ENCODE measurements around the gene ZNF879. TPM values are rescaled to one million over a fixed set of nuclear protein-coding genes. Genes with fewer than 3 reads are reported as not detected.

The ZNF879 gene
- total and polyA plus RNA-seq, 2 of the 13 experiments (the other 11 are each of a cell fraction or from before 2014, with no cell fraction given) = 0.83 to 2.8 TPM

DNA sequence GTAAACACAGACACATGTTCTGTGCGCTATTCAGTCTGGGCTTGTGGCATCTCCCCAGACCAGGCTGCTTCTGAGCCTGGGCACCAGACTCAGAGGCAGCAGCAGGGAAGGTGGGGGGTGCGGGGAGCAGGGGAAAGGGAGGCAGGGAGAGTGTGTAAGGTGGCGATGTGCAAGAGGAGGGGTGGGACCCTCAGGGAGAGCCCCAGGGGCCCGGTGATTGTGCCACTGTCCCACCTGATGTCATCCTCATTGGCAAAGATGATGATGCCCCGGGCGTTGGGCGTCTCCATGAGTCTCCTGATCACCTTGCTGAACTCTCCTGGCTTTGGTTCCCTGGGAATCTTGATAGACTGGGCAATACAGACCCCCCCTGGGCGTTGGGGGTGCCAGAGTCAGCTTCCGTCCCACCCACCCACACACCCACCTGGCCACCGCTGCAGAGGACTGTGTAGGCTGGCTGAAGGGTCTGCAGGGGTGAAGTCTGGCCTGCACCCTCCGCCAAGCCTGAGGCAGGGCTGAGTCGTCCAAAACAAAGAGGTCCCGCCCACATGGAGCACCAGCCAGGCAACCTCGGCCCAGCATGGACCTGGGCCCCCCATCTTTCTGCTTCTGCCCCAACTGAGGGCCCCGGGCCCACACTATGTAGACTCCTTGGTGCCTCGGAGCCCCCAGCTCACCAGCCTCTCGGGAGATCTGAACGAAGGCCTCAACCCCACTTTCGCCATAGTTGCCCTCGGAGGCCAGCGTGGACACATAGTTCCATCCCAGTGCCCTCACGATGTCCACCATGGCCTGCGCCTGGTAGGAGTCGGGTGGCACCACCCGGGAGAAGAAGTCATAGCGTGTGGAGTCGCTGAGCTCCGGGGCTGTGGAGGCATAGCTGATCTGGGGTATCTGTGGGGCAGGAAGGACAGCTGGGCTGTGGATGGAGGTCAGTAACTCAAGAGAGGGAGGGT is 32.1 kb upstream of the ZNF879 start:
- TF ChIP-seq MTF2 (CRISPR knock-in tag; IDR thresholded peaks at IDR 0.05; ENCODE audit: borderline replicate concordance) = no peak
- BruUV-seq (replicated peaks) = no TSS peak
- Histone ChIP-seq H3K36me3 (replicated peaks in 1 of 2; ENCODE audit: control insufficient read depth in 1 of 2, insufficient read depth in 2 of 2, low read length in 2 of 2) (no peaks in the 10 kb centered on the region), H3K4me3 (replicated peaks in 1 of 3; ENCODE audit: insufficient read depth in 1 of 3, low read depth in 2 of 3, low read length in 3 of 3) (no peak overlapping the region), H4K20me1 (ENCODE audit: insufficient read depth, low read length) (no peaks in the 10 kb centered on the region), H3K79me2 (ENCODE audit: insufficient read depth, low read length) (no peaks in the 10 kb centered on the region), H3K4me2 (ENCODE audit: low read depth, low read length) (no peak overlapping the region), H3K27me3 (ENCODE audit: control insufficient read depth in 1 of 2, insufficient read depth in 2 of 2, low read length in 2 of 2) (no peaks in the 10 kb centered on the region; a peak in 1 of 5 replicates), H2AFZ (ENCODE audit: low read length) (no peak overlapping the region), H3K4me1 (ENCODE audit: insufficient read depth, low read length) (no peaks in the 10 kb centered on the region), H3K27ac (ENCODE audit: extremely low read length, insufficient read depth, low read length) (no peak overlapping the region), H3K9ac (ENCODE audit: insufficient read depth, low read depth, low read length) (no peak overlapping the region), H3K9me3 (ENCODE audit: low read length) (peaks cover 30% of the 10 kb centered on the region)
- FAIRE-seq (no peak), ATAC-seq (no peak), DNase-seq (ENCODE audit: low spot score) (no peak)
- intact Hi-C loops (cut with micrococcal nuclease; ENCODE audit: unreplicated experiment) = no loop called here
- in situ Hi-C loops (cut with HindIII; ENCODE audit: extremely low pct_ligation_motif_present, low pct_unique_long_range_greater_than_20kb) = no loop called here
- ChIA-PET POLR2A (no interaction called here), CTCF (ENCODE audit: low intra/inter-chr PET ratio, low total read pairs) (no interaction called here)
- WGBS (ENCODE audit: low lambda C conversion rate) = 46% methylated on average over 13 of the region's 28 CpGs

DNA sequence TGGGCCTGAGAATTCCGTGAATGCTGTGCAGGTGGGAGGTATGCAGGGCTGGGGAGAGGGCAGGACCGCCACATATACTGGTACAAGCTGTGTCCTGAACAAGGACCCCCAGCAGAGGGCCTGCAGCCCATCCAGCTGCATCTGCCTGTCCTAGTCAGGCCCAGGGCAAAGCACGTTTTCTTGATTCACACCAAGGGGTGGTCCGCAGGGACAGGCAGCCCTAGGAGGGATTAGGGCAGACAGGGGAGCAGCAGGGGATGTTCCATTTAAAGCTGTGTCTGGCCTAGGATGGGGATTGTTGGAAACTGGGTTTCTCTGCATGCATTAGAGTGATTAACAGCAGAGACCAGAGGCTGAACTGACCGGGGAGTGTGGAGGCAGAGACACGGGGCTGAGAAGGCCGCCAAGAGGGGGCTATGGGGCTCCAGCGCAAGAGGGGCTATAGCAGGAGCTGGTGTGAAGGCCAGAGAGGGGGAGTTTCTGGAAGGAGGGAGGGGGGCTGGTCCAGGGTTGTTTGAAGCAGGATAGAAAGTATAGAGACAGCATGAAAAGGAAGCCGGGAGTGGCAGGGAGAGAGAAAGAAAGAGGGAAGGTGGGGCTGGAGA is 31.2 kb upstream of the ZNF879 start:
- H3K79me2 ChIP-seq (ENCODE audit: insufficient read depth, low read length) = no peaks in the 10 kb centered on the region
- FAIRE-seq (no peak), ATAC-seq (no peak; the same call in 2 of the 3 replicates), DNase-seq (ENCODE audit: low spot score) (no peak)
- no peak overlapping the region for H3K9ac ChIP-seq (ENCODE audit: insufficient read depth, low read depth, low read length)
- no TSS peak for BruUV-seq (replicated peaks)
- CTCF ChIA-PET (ENCODE audit: low intra/inter-chr PET ratio, low total read pairs) = no interaction called here
- H2AFZ ChIP-seq (ENCODE audit: low read length) = no peak overlapping the region
- H3K4me1 ChIP-seq (ENCODE audit: insufficient read depth, low read length) = no peaks in the 10 kb centered on the region
- intact Hi-C loops (cut with micrococcal nuclease; ENCODE audit: unreplicated experiment) (no loop called here), in situ Hi-C loops (cut with HindIII; ENCODE audit: extremely low pct_ligation_motif_present, low pct_unique_long_range_greater_than_20kb) (no loop called here)
- H3K4me3 ChIP-seq (replicated peaks in 1 of 3; ENCODE audit: insufficient read depth in 1 of 3, low read depth in 2 of 3, low read length in 3 of 3) = no peak overlapping the region
- no peaks in the 10 kb centered on the region; a peak in 1 of 5 replicates for H3K27me3 ChIP-seq (ENCODE audit: control insufficient read depth in 1 of 2, insufficient read depth in 2 of 2, low read length in 2 of 2)
- no peaks in the 10 kb centered on the region for H4K20me1 ChIP-seq (ENCODE audit: insufficient read depth, low read length)
- 4% methylated on average over 7 of the region's 9 CpGs for WGBS (ENCODE audit: low lambda C conversion rate)
- no peak overlapping the region for H3K27ac ChIP-seq (ENCODE audit: extremely low read length, insufficient read depth, low read length)
- POLR2A ChIA-PET = no interaction called here
- H3K36me3 ChIP-seq (replicated peaks in 1 of 2; ENCODE audit: control insufficient read depth in 1 of 2, insufficient read depth in 2 of 2, low read length in 2 of 2) = no peaks in the 10 kb centered on the region
- H3K9me3 ChIP-seq (ENCODE audit: low read length) = peaks cover 21% of the 10 kb centered on the region; the same call in 1 of the 2 replicates
- no peak overlapping the region for H3K4me2 ChIP-seq (ENCODE audit: low read depth, low read length)
- TF ChIP-seq ZNF432 (CRISPR knock-in tag; IDR thresholded peaks at IDR 0.05; ENCODE audit: borderline replicate concordance) (no peak), ZNF343 (CRISPR knock-in tag; IDR thresholded peaks at IDR 0.05) (no peak), ZNF572 (CRISPR knock-in tag; IDR thresholded peaks at IDR 0.05) (no peak), U2AF2 (IDR thresholded peaks at IDR 0.05; ENCODE audit: low read depth, low read length) (no peak), SP4 (CRISPR knock-in tag; IDR thresholded peaks at IDR 0.05) (no peak), GABPB1 (CRISPR knock-in tag; IDR thresholded peaks at IDR 0.05) (no peak), ERF (CRISPR knock-in tag; IDR thresholded peaks at IDR 0.05) (no peak)
- TF ChIP-seq, protein P1, sequence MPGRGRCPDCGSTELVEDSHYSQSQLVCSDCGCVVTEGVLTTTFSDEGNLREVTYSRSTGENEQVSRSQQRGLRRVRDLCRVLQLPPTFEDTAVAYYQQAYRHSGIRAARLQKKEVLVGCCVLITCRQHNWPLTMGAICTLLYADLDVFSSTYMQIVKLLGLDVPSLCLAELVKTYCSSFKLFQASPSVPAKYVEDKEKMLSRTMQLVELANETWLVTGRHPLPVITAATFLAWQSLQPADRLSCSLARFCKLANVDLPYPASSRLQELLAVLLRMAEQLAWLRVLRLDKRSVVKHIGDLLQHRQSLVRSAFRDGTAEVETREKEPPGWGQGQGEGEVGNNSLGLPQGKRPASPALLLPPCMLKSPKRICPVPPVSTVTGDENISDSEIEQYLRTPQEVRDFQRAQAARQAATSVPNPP (CRISPR knock-in tag; IDR thresholded peaks at IDR 0.05) = no peak
- TF ChIP-seq, protein P2, sequence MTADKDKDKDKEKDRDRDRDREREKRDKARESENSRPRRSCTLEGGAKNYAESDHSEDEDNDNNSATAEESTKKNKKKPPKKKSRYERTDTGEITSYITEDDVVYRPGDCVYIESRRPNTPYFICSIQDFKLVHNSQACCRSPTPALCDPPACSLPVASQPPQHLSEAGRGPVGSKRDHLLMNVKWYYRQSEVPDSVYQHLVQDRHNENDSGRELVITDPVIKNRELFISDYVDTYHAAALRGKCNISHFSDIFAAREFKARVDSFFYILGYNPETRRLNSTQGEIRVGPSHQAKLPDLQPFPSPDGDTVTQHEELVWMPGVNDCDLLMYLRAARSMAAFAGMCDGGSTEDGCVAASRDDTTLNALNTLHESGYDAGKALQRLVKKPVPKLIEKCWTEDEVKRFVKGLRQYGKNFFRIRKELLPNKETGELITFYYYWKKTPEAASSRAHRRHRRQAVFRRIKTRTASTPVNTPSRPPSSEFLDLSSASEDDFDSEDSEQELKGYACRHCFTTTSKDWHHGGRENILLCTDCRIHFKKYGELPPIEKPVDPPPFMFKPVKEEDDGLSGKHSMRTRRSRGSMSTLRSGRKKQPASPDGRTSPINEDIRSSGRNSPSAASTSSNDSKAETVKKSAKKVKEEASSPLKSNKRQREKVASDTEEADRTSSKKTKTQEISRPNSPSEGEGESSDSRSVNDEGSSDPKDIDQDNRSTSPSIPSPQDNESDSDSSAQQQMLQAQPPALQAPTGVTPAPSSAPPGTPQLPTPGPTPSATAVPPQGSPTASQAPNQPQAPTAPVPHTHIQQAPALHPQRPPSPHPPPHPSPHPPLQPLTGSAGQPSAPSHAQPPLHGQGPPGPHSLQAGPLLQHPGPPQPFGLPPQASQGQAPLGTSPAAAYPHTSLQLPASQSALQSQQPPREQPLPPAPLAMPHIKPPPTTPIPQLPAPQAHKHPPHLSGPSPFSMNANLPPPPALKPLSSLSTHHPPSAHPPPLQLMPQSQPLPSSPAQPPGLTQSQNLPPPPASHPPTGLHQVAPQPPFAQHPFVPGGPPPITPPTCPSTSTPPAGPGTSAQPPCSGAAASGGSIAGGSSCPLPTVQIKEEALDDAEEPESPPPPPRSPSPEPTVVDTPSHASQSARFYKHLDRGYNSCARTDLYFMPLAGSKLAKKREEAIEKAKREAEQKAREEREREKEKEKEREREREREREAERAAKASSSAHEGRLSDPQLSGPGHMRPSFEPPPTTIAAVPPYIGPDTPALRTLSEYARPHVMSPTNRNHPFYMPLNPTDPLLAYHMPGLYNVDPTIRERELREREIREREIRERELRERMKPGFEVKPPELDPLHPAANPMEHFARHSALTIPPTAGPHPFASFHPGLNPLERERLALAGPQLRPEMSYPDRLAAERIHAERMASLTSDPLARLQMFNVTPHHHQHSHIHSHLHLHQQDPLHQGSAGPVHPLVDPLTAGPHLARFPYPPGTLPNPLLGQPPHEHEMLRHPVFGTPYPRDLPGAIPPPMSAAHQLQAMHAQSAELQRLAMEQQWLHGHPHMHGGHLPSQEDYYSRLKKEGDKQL (CRISPR knock-in tag; IDR thresholded peaks at IDR 0.05; ENCODE audit: low read depth) = no peak
